ENCODE results near the gene UQCRH.

UQCRH gene

GRCh38 chr1:46303038-46303871, at the start of gene UQCRH, which contains the start of gene LRRC41:
UQCRH (plus strand) TSS chr1:46303698; CDS start chr1:46303767, 69 bp downstream.
LRRC41 (minus strand) TSS chr1:46303616; CDS start chr1:46303322, 294 bp downstream.
- peak; percentile 97 for DNase-seq

GRCh38 chr1:46254668-46255067, 48.8 kb upstream of the UQCRH start:
- no peak for DNase-seq

- no peak for DNase-seq
Observed at GRCh38 chr1:46256523-46256922, 47.0 kb upstream of the UQCRH start.

- DNase-seq = no peak
Observed at GRCh38 chr1:46262508-46262907, 41.0 kb upstream of the UQCRH start.

- DNase-seq = no peak
Observed at GRCh38 chr1:46263146-46263545, 40.4 kb upstream of the UQCRH start.

- DNase-seq = no peak
Observed at GRCh38 chr1:46268578-46268977, 34.9 kb upstream of the UQCRH start.

- DNase-seq = no peak
Observed at GRCh38 chr1:46274225-46275029, 29.1 kb upstream of the UQCRH start.

GRCh38 chr1:46275030-46275337, 28.5 kb upstream of the UQCRH start:
- DNase-seq = no peak

- no peak for DNase-seq
Observed at GRCh38 chr1:46277658-46278373, 25.7 kb upstream of the UQCRH start.

- no peak for DNase-seq
Observed at GRCh38 chr1:46278807-46279206, 24.7 kb upstream of the UQCRH start.

- DNase-seq = no peak
Observed at GRCh38 chr1:46280092-46280491, 23.4 kb upstream of the UQCRH start.

- no peak for DNase-seq
Observed at GRCh38 chr1:46281021-46281420, 22.5 kb upstream of the UQCRH start.

GRCh38 chr1:46284058-46284457, 19.4 kb upstream of the UQCRH start:
- DNase-seq = no peak

- no peak for DNase-seq
Observed at GRCh38 chr1:46284597-46285564, 18.6 kb upstream of the UQCRH start.

- peak; percentile 33 for DNase-seq
Observed at GRCh38 chr1:46285730-46286477, 17.6 kb upstream of the UQCRH start.

- no peak for DNase-seq
Observed at GRCh38 chr1:46288485-46289133, 14.9 kb upstream of the UQCRH start.

GRCh38 chr1:46289134-46289494, 14.4 kb upstream of the UQCRH start:
- no peak for DNase-seq

- peak; percentile 61 for DNase-seq
Observed at GRCh38 chr1:46289976-46290375, 13.5 kb upstream of the UQCRH start.

GRCh38 chr1:46295306-46295705, 8.2 kb upstream of the UQCRH start:
- DNase-seq = no peak

GRCh38 chr1:46298387-46298786, 5.1 kb upstream of the UQCRH start:
- no peak for DNase-seq

All from NCI-H446 treated with DMSO at 0.1 percent for 48 hours (cell line).